C4-2B (cell line): ENCODE results near the gene SMIM29.

Experiments
- ZFX ChIP-seq: fragments of 450-650 bp; IDR thresholded peaks from 2 replicates; pipeline ENCODE4 v1.6.1; 2017
- TF ChIP-seq, protein P1 (sequence below): fragments of 450-650 bp; conservative IDR thresholded peaks from 2 replicates; pipeline ENCODE4 v1.5.1; 2017; ENCODE audit warnings: mild to moderate bottlenecking

DNA sequence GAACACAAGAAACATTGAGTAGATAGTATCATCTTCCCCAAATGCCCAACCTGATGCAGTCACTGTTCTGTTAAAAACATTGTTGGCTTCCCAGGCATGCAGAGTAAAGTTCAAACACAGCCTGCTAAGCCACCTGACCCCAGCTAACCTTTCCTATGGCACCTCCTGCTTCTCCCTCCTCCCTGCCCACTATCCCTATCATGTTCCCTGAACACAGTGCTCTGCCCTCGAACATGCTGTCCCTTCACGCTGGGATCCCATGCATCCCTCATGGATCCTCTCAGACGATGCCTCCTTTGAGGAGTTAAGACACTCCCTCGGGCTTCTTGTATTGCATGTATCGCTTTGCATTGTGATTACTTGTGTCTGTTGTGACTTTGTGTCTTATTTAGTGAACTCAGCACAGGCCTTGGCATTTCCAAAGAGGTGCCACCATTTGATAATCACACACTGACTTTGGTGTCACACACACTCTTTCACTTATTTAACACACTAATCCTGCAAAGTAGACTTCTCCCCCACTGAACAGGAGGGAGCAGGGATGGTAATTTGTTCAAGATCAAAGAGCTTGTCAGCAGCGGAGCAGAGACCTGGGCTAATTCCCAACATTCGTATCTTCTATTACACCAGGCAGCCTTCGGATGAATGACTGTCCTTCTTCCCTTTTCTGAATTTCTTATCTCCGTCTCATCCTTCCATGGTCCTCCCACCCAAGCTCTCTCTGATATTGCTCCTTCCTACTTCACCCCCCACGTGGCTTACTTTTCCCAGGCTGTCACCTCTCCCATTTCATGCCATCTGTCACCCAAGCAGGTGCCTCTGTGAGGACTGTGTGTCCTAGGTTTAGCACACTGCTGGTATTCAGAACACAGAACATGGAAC is 28.3 kb upstream of the SMIM29 start:
- TF ChIP-seq, protein P1, sequence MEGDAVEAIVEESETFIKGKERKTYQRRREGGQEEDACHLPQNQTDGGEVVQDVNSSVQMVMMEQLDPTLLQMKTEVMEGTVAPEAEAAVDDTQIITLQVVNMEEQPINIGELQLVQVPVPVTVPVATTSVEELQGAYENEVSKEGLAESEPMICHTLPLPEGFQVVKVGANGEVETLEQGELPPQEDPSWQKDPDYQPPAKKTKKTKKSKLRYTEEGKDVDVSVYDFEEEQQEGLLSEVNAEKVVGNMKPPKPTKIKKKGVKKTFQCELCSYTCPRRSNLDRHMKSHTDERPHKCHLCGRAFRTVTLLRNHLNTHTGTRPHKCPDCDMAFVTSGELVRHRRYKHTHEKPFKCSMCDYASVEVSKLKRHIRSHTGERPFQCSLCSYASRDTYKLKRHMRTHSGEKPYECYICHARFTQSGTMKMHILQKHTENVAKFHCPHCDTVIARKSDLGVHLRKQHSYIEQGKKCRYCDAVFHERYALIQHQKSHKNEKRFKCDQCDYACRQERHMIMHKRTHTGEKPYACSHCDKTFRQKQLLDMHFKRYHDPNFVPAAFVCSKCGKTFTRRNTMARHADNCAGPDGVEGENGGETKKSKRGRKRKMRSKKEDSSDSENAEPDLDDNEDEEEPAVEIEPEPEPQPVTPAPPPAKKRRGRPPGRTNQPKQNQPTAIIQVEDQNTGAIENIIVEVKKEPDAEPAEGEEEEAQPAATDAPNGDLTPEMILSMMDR: no peak
- TF ChIP-seq ZFX: no peak
